Keratinocyte (primary cell): ENCODE data around the gene RPS3A. TPM values are rescaled to one million over a fixed set of nuclear protein-coding genes. Genes with fewer than 3 reads are reported as not detected.

Experiments used
- DNase-seq: peaks from one replicate; pipeline ENCODE4 v3.0.0-alpha.2; 2011; ENCODE audit warnings: low read depth, missing footprints, low spot score
- FAIRE-seq: peaks from 2 replicates; lab custom pipeline; 2011; peaks lifted over from hg19 to GRCh38; lab: Jason Lieb, UNC
- H2AFZ ChIP-seq: 2 replicates; pipeline ENCODE4 v1.6.0; 2012; ENCODE audit warnings: low read length, control low read depth, inconsistent platforms; ENCODE audit not compliant: control insufficient read depth
- H3K27ac ChIP-seq: 2 replicates; pipeline ENCODE4 v1.5.1; 2011; ENCODE audit warnings: low read length; ENCODE audit not compliant: control insufficient read depth, insufficient read depth
- H3K27me3 ChIP-seq: 3 replicates; pipeline ENCODE4 v1.6.0; 2011; ENCODE audit warnings: low read length; ENCODE audit not compliant: control insufficient read depth, insufficient read depth; ENCODE audit errors: extremely low read depth
- H3K36me3 ChIP-seq, 2 experiments: 2 replicates in 1 of 2; 3 replicates in 1 of 2; pipeline ENCODE4 v1.5.1; 2011; ENCODE audit warnings: low read length in 2 of 2, mild to moderate bottlenecking in 1 of 2; ENCODE audit not compliant: control insufficient read depth in 2 of 2, insufficient read depth in 2 of 2; ENCODE audit errors: extremely low read depth in 1 of 2
- H3K4me1 ChIP-seq: 3 replicates; pipeline ENCODE4 v1.5.1; 2011; ENCODE audit warnings: low read length; ENCODE audit not compliant: control insufficient read depth, insufficient read depth; ENCODE audit errors: extremely low read depth
- H3K4me2 ChIP-seq: 3 replicates; pipeline ENCODE4 v1.6.0; 2011; ENCODE audit warnings: low read depth, low read length; ENCODE audit not compliant: control insufficient read depth, insufficient read depth; ENCODE audit errors: extremely low read depth
- H3K4me3 ChIP-seq, 3 experiments: fragments of 200-600 bp in 1 of 3; sonication (generic) in 1 of 3; 2 replicates in 2 of 3; 3 replicates in 1 of 3; pipeline ENCODE4 v1.5.1; 2011 to 2016; ENCODE audit warnings: low read length in 3 of 3, mild to moderate bottlenecking in 3 of 3, control low read depth in 2 of 3, inconsistent platforms in 1 of 3, low read depth in 1 of 3, mixed read lengths in 1 of 3, mixed run types in 1 of 3, moderate library complexity in 1 of 3; ENCODE audit not compliant: control insufficient read depth in 2 of 3, insufficient read depth in 2 of 3; ENCODE audit errors: extremely low read depth in 1 of 3
- H3K79me2 ChIP-seq: 2 replicates; pipeline ENCODE4 v1.6.0; 2012; ENCODE audit warnings: low read length; ENCODE audit not compliant: control insufficient read depth, insufficient read depth
- H3K9ac ChIP-seq: 3 replicates; pipeline ENCODE4 v1.6.0; 2011; ENCODE audit warnings: low read length; ENCODE audit not compliant: control insufficient read depth, insufficient read depth; ENCODE audit errors: extremely low read depth
- H3K9me1 ChIP-seq: 3 replicates; pipeline ENCODE4 v1.6.0; 2011; ENCODE audit warnings: low read length; ENCODE audit not compliant: control insufficient read depth, insufficient read depth; ENCODE audit errors: extremely low read depth
- H3K9me3 ChIP-seq: 2 replicates; pipeline ENCODE4 v1.5.1; 2012; ENCODE audit warnings: low read depth, low read length; ENCODE audit not compliant: control insufficient read depth
- H4K20me1 ChIP-seq: 3 replicates; pipeline ENCODE4 v1.6.0; 2011; ENCODE audit warnings: low read length; ENCODE audit not compliant: control insufficient read depth, insufficient read depth; ENCODE audit errors: extremely low read depth
- EZH2 ChIP-seq: IDR thresholded peaks from one replicate; pipeline ENCODE4 v1.6.1; 2012; ENCODE audit warnings: inconsistent platforms, mild to moderate bottlenecking, low read length, moderate library complexity
- dilution Hi-C: fragments of 300-500 bp; cut with MboI; formaldehyde crosslinking; loops from one replicate; pipeline ENCODE4 v1.7.0; 2020; ENCODE audit warnings: low sequenced_read_pairs; ENCODE audit not compliant: extremely low pct_ligation_motif_present
- polyA plus RNA-seq, 5 experiments: library from polyadenylated mRNA; depleted of rRNA in 3 of 5; stranded (reverse) in 3 of 5; stranded (forward) in 1 of 5; unstranded in 1 of 5; fragments of >200 nt; gene quantifications; 1 replicate in 1 of 5; 2 replicates in 3 of 5; 3 replicates in 1 of 5; pipeline versions ENCODE4 v1.2.1 to v1.2.3, GENCODE V29; 2011 to 2012; ENCODE audit warnings: missing spikeins in 2 of 5, low read depth in 1 of 5, low replicate concordance in 1 of 5
- TF ChIP-seq, protein P1 (sequence below), 3 experiments: IDR thresholded peaks in 1 of 3; conservative IDR thresholded peaks in 1 of 3; optimal IDR thresholded peaks in 1 of 3; 2 replicates in 2 of 3; 3 replicates in 1 of 3; pipeline versions ENCODE3 to v1.5.1; 2011; ENCODE audit warnings: low read length in 3 of 3, mild to moderate bottlenecking in 3 of 3, moderate library complexity in 2 of 3, control low read depth in 1 of 3, inconsistent platforms in 1 of 3; ENCODE audit not compliant: insufficient read depth in 2 of 3; ENCODE audit errors: extremely low read depth in 1 of 3

RPS3A gene
- polyA plus RNA-seq, 1 donor (not counting 4 experiments of a cell fraction or from before 2014, with no cell fraction given), result 3,377 TPM

DNA sequence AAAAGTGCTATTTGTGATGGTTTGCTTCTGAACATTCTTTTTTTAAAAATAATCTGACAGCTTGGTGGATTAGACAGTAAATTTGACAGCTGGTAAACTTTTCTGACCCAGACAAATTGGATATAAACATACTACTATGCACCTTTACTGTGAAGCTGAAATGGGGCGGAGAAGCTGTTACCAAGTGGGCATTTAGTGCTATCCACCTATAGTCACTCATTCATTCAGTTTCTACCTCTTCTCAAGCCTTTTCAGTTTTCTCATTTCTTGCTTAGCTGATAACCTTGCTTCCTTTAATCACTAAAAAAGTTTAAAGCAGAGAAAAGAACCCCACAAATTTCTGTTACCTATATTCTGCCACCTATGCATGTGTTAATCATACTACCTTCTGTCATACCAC lies 5.2 kb downstream of the RPS3A start:
- Histone ChIP-seq H3K9me1 (no peaks in the 10 kb centered on the region), H3K27ac (no peak overlapping the region), H4K20me1 (peaks cover 21% of the 10 kb centered on the region), H3K9ac (no peak overlapping the region), H3K79me2 (peaks cover 37% of the 10 kb centered on the region), H3K4me2 (no peak overlapping the region), H3K4me1 (peaks cover 10% of the 10 kb centered on the region), H3K4me3 (no peak overlapping the region), H2AFZ (no peak overlapping the region), H3K27me3 (no peaks in the 10 kb centered on the region), H3K36me3 (peaks cover 24 to 50% of the 10 kb centered on the region in 2 experiments), H3K9me3 (no peaks in the 10 kb centered on the region)
- FAIRE-seq (no peak), DNase-seq (no peak)
- TF ChIP-seq, protein P1, sequence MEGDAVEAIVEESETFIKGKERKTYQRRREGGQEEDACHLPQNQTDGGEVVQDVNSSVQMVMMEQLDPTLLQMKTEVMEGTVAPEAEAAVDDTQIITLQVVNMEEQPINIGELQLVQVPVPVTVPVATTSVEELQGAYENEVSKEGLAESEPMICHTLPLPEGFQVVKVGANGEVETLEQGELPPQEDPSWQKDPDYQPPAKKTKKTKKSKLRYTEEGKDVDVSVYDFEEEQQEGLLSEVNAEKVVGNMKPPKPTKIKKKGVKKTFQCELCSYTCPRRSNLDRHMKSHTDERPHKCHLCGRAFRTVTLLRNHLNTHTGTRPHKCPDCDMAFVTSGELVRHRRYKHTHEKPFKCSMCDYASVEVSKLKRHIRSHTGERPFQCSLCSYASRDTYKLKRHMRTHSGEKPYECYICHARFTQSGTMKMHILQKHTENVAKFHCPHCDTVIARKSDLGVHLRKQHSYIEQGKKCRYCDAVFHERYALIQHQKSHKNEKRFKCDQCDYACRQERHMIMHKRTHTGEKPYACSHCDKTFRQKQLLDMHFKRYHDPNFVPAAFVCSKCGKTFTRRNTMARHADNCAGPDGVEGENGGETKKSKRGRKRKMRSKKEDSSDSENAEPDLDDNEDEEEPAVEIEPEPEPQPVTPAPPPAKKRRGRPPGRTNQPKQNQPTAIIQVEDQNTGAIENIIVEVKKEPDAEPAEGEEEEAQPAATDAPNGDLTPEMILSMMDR (optimal IDR thresholded peaks at IDR 0.05 in 1 of 3, IDR thresholded peaks at IDR 0.05 in 1 of 3, conservative IDR thresholded peaks at IDR 0.05 in 1 of 3; ENCODE audit: extremely low read depth in 1 of 3, insufficient read depth in 2 of 3, low read length in 3 of 3), result no peak
- TF ChIP-seq EZH2, result no peak
- dilution Hi-C loops, result no loop called here

DNA sequence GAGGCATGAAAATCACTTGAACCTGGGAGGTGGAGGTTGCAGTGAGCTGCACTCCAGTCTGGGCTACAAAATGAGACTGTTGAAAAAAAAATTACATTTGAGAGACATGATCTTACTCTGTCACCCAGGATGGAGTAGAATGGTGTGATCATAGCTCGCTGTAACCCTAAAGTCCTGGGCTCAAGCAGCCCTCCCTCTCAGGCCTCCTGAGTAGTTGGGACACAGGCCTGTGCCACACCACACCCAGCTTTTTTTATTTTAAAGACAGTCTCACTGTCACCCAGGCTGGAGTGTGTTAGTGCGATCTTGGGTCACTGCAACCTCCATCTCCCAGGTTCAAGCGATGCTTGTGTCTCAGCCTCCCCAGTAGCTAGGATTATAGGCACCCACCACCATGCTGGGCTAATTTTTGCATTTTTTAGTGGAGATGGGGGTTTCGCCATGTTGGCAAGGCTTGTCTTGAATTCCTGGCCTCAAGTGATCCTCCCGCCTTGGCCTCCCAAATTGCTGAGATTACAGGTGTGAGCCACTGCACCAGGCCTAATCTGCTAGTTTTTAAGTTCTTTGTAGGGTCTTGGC lies 6.1 kb downstream of the RPS3A start:
- Histone ChIP-seq H3K79me2 (peaks cover 28% of the 10 kb centered on the region), H3K9me3 (no peaks in the 10 kb centered on the region), H4K20me1 (peaks cover 21% of the 10 kb centered on the region), H3K27ac (no peak overlapping the region), H3K4me2 (no peak overlapping the region), H2AFZ (no peak overlapping the region), H3K9ac (no peak overlapping the region), H3K4me1 (peaks cover 10% of the 10 kb centered on the region), H3K4me3 (no peak overlapping the region), H3K36me3 (peaks cover 24 to 46% of the 10 kb centered on the region in 2 experiments), H3K9me1 (no peaks in the 10 kb centered on the region), H3K27me3 (no peaks in the 10 kb centered on the region)
- DNase-seq (no peak), FAIRE-seq (no peak)
- dilution Hi-C loops, result no loop called here
- TF ChIP-seq, protein P1 (optimal IDR thresholded peaks at IDR 0.05 in 1 of 3, IDR thresholded peaks at IDR 0.05 in 1 of 3, conservative IDR thresholded peaks at IDR 0.05 in 1 of 3; ENCODE audit: extremely low read depth in 1 of 3, insufficient read depth in 2 of 3, low read length in 3 of 3), result no peak
- TF ChIP-seq EZH2, result no peak
